Muscle of back (tissue), 11 donors: ENCODE results near the gene PROS1. TPM values are rescaled to one million over a fixed set of nuclear protein-coding genes. Genes with fewer than 3 reads are reported as not detected.
"Not testable (repeated sequence)": the region's sequence is repeated elsewhere in the genome, so short reads cannot be mapped to it uniquely, and the experiment has no call there.

Experiments
- DNase-seq, 3 donors: peaks; one replicate each; pipeline versions ENCODE4 v3.0.0 to v3.0.0-alpha.2; 2013
- polyA plus RNA-seq, 10 donors: library from polyadenylated mRNA; unstranded; fragments of 120-200 nt; gene quantifications; one replicate each; pipeline ENCODE4 v1.2.1, GENCODE V29; 2013; ENCODE audit not compliant: insufficient read length in 10 of 10

PROS1 gene
- polyA plus RNA-seq, 10 donors, result 25.5 to 31.8 (median 30.1) TPM

- DNase-seq, result no peak
Observed at GRCh38 chr3:93904568-93904967, 69.1 kb downstream of the PROS1 start.

- not testable (repeated sequence) for DNase-seq
Observed at GRCh38 chr3:93878250-93879017, 95.3 kb downstream of the PROS1 start.

GRCh38 chr3:93877427-93877826 is 96.3 kb downstream of the PROS1 start:
- DNase-seq, result not testable (repeated sequence)

GRCh38 chr3:93873412-93873811 is 100.3 kb downstream of the PROS1 start:
- DNase-seq, result not testable (repeated sequence)

GRCh38 chr3:93867425-93867824 is 106.3 kb downstream of the PROS1 start:
- DNase-seq, result no peak

GRCh38 chr3:93861017-93861416 is 112.7 kb downstream of the PROS1 start:
- DNase-seq, result no peak

- DNase-seq, result no peak
Observed at GRCh38 chr3:93855401-93855800, 118.3 kb downstream of the PROS1 start.

- DNase-seq, result not testable (repeated sequence)
Observed at GRCh38 chr3:93852228-93852627, 121.5 kb downstream of the PROS1 start.

- no peak for DNase-seq
Observed at GRCh38 chr3:93843981-93844380, 129.7 kb downstream of the PROS1 start.

GRCh38 chr3:93839193-93839592 is 134.5 kb downstream of the PROS1 start:
- DNase-seq, result not testable (repeated sequence)

Other genes with a start within 250 kb of the PROS1 start
- 10 to 100 TPM in 2 of 10 donors, 1 to 10 TPM in 8; 5.8 to 10.9 (median 7.4) TPM for gene ARL13B, start 6.3 kb upstream of the PROS1 start, polyA plus RNA-seq
- gene STX19, start 54.7 kb upstream of the PROS1 start, polyA plus RNA-seq, result 1 to 10 TPM in 2 of 10 donors, under 1 TPM in 4, not detected in 4; 0.14 to 2.0 (median 0.31) TPM
- gene DHFR2, start 89.0 kb upstream of the PROS1 start, polyA plus RNA-seq, result 1 to 10 TPM; 3.7 to 5.6 (median 4.4) TPM
- 1 to 10 TPM; 5.2 to 9.1 (median 7.9) TPM for gene NSUN3, start 89.2 kb upstream of the PROS1 start, polyA plus RNA-seq